Epidermal melanocyte (primary cell): Measurements from ENCODE around the gene VOPP1.
"Not testable (repeated sequence)": the region's sequence is repeated elsewhere in the genome, so short reads cannot be mapped to it uniquely, and the experiment has no call there.

Experiments used
- DNase-seq: peaks from one replicate; pipeline ENCODE4 v3.0.0; 2011; ENCODE audit warnings: low spot score; ENCODE audit not compliant: insufficient read length

Gene VOPP1

DNA sequence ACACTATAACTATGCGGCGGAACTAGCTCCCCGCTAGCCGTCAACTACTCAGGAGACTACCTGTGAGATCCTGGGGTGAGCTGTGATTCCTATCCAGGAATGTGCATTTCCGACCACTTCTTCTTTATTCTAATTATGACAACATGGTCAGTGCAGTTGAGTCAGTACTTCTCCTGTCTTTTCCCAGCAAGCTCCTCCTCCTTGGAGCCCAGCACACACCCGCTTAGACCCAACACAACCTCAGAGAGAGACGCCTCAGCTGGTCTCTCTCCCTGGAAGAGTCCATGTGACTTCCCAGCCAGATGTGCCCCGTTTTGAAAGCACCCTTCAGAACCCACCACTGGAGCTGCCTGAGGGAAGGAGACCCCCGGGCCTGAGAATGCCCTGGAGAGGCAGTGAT is 100.7 kb downstream of the VOPP1 start:
- not testable (repeated sequence) for DNase-seq

DNA sequence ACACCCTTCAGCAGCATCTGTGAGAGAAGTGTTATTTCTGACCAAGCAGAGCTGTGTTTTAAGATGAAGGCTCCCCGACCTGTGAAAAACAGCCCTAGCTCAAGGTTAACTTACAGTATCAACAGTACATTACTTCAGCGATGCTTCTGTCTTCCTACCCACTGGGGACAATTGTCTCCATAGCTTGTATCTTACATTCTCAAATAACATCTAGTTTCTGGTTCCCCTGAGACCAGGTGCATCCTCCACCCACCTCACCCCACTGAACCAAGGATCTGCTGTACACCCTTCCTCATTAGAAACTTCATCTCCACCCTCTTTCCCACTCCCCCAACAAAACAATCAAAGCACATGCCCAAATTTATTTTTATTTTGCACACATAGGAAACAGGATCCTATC is 102.0 kb downstream of the VOPP1 start:
- DNase-seq = no peak

DNA sequence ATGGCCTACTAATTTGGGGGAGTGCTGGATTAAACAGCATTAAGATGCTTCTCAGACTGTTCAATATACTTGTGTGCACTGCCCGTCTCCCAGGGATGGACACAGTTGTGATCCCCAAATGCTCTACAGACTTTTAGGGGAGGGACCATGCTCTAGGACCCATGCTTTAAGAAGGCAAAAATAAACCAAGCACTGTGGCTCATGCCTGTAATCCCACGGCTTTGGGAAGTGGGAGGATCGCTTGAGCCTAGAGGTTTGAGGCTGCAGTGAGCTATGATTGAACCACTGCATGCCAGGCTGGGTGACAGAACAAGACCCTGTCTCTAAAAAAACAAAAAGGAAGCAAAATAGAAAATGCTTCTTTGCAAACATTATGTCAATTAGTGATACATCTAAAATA is 102.6 kb downstream of the VOPP1 start:
- DNase-seq = no peak

DNA sequence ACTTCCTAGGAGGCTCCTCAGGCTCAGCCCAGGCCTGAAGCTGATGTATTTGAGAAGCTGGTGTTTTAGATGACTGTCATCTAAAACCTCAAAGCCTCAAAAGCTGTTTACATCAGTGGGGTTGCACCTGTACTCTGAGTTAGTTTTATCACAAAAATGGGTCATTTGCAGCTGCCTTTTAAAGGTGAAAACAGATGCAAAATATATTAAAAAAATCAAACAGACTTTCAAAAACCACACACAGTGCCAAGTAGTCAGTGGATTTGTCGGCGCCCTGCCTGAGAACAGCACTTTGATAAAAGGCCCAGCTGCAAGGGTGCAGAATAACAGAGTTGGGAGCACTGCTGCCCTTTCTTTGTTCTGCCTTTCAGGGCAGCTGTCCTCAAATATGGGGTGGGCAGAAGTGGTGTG is 103.0 kb downstream of the VOPP1 start:
- no peak for DNase-seq

DNA sequence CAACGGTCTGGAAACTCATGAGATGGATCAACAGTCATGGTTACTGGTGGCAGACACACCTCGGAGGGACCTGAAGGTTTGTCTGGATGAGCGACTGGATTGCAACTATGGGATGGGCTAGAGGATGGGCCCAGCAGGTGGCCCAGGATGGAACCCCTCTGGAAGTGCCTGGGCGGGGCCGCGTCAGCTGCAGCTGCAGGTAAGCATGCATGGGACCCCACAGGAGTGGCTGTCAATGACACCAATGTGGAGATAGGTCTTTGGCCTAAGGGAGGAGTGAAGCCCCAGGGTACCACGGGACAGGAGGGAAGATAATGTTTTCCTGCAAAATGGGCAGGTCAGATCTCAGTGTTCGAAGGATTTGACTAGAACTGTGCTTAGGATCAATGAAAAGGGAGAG is 103.8 kb downstream of the VOPP1 start:
- no peak for DNase-seq

DNA sequence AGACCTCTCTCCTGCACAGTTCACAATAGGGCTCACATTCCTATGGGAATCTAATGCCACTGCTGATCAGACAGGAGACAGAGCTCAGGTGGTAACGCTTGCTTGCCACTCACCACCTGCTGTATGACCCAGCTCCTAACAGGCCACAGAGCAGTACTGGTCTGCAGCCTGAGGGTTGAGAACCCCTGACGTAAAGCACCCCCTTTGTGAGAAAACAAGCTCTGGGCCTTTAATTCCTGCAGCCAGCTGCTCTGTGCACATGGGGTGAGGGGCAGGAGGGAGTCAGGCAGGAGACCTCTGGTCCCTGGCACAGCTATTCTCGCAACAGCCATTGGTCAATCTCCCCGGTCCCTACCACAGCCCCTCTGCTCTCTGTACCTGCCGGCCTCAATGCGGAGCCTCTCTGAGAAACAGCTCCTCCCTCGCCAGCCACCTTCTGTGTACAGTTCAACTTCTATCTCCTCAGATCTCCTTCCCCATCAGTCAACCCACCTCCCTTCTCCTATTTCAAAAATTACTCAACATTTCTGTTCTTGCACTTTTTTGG is 105.2 kb downstream of the VOPP1 start:
- DNase-seq = no peak

DNA sequence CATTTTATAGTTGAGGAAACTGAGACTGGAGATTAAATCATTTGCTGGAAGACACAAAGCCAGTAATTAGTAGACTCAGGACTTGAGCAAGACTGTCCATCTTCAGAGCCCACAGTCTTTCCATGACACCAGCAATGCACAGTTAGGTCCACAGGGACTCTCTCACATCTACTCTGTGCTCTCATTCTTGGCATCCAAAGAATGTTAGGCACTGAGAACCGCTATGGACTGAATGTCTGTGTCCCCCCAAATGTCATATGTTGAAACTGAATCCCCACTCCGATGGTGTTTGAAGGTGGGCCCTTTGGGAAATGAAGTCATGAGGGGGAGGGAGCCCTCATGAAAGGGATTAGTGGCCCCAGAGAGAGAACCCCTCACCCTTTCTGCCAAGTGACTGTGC is 106.6 kb downstream of the VOPP1 start:
- no peak for DNase-seq

DNA sequence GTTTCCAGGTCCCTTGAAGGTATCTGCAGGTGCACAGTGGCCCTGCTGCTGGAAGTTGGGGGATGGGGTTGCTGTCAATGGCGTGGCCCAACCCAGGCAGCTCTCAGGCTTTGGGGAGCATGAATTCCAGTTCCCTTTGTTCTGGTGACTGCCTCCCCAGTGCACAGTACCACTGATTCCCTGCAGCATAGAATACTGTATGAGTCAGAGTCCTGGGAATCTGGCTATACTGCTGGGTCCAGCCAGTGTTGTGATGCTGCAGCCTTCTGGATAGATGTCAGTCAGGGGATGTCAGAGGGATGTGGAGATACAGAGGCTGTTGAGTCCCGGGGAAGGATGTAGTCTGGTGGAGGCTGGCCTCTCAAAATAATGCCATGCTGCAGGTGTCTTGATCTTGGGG is 107.9 kb downstream of the VOPP1 start:
- DNase-seq = no peak

DNA sequence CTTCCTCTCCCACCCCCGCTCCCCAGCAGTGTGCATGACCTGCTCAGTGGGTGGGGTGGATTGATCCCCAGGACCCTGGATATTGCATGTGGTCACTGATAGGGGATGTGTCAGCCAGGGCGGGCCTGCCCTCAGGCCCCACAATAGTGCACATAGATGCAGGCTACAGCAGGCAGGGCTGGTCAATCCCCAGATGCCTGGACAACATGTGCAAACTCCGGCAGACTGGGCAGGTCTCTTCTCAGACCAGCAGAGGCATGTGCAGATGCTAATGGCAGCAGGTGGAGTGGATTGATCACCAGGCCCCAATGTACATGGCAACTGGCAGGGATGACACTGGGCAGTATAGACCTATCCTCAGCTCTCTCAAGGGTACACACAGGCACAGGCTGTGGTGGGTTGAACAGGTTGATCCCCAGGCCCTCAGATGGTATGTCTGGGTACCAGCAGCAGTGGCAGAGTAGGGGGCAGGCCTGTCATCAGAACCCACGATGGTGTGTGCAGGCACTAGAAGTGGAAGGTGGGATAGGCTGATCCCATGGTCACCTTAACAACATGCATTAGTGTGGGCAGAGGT is 108.5 kb downstream of the VOPP1 start:
- DNase-seq = no peak

DNA sequence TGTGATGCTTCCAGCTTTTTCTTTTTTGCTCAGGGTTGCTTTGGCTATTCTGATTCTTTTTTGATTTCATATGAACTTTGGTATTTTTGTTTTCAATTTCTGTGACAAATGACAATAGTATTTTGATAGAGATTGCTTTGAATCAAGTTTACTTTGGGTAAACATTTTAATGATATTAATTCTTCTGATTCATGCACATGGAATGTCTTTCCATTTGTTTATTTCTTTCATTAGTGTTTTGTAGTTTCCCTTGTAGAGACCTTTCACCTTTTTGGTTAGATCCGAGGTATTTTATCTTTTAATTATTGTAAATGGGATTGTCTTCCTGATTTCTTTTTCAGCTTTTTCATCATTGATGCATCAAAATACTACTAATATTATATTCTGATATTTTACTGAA is 114.0 kb downstream of the VOPP1 start:
- no peak for DNase-seq

DNA sequence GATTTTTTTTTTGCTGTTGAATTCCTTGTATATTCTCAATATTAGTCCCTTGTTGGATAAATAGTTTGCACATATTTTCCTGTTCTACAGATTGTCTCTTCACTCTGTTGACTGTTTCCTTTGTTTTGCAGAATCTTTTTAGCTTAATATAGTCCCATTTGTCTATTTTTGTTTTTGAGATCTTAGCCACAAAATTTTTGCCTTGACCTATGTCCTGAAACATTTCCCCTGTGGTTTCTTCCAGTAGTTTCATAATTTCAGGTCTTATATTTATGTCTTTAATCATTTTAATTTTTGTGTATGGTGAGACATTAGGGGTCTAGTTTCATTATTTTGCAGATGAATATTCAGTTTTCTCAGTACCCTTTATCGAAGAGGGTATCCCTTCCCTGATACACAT is 114.5 kb downstream of the VOPP1 start:
- DNase-seq = no peak

DNA sequence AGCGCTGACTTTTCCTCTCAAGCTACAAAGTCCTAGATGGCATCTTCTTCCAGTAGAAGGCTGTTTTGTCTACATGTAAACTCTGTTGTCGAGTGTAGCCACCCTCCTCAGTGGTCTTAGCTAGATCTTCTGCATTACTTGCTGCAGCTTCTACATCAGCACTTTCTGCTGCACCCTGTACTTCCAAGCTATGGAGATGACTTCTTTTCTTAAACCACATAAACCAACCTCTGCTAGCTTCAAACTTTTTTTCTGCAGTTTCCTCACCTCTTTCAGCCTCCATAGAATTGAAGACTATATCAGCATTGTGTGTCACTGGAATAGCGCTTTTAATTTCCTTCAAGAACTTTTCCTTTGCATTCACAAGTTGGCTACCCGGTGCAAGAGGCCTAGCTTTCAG is 119.3 kb downstream of the VOPP1 start:
- no peak for DNase-seq

DNA sequence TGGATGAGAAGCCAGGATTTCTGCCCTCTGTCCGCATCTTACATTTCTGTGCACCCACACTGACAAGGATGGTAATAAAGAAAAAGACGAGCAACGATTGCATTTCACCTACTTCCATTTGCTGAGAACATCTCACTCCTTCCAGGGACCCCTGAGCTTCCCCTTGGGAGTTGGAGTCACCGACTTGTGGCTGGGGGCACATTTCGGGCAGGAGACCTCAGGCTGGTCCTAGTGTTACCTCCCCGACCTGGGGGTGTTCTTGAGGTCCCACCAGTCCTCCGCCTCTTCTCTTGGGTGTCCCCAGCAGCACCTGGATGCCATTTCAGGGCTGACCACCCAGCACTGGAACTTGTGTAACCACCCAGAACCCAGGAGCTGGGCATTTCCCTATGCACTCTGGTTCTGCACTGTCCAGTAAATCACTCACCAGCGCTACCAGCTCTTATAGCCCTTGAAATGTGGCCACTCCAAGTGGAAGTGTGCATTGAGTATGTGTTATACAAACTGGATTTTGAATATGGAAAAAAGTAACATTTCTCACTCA is 122.2 kb downstream of the VOPP1 start:
- no peak for DNase-seq

DNA sequence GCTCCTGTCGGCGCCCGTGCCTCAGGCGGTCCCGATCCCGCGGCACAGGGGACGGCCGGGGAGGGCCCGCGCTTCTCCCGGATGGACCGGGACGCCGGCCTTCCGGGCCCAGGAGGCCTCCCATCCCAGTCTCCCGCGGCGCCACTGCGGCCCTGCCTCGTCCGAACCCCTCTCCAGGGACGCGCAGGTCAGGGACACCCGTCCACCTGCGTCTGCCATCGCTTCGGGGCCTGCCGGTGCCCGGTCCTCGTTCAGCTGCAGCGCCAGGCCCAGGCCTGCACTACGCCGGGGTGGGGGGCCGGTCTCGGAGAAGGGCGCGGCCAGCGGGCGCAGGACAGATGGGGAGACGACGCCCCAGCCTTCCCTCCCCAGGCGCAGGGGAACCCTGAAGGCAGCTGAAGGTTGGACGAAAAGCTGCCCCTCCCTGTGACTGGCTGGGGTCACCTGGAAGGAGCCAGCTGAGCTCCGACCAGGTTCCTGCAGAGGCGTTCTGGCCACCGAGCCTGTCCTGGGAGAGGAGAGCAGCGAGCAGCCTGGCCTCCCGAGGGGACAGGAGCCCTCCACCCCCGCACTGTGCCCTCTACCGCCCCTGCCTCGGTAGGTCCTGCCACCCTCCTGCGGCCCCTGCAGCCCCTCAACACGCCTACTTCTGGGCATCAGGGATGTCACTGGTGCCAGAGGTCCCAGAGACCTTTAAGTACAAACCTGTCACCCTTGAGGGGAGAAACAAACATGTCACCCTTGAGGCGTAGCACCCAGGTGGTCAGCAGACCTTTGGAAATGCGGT is 122.9 kb downstream of the VOPP1 start:
- no peak for DNase-seq

DNA sequence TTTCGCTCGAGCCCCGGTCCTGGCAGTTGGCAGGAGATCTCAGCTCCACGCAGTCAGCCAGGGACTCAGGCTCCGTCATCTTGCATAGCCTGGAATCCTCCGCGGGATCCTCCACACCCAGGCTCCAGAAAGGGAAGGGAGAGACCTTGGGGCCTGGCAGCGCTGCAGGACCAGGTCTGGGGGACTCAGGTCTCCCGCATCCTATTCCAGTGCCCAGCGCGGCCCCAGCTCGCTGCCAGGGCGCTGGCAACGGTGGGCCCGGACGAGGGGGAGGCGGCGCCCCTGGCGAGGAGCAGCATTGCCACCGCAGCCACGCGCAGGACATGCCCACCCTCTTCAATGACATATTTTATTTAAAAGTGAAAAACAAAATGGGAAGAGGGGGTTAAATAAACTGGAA is 123.8 kb downstream of the VOPP1 start:
- no peak for DNase-seq

DNA sequence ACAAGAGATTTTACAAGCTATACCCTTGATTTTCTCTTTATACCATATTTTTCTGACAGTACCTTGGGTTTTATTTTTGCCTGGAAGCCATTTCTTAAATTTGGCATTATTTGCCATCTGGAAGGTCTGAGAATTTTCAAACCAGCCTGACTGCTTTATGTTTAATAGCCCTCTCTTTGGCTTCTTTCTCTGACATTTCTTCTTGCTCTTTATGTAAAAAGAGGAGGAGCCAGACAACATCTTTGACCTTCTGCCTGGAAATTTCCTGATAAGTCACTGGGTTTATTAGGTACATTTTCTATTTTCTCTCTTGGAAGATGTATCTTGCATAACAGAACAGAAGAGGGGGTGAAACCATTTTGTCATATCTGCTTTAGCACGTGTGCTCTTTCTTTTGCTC is 127.5 kb downstream of the VOPP1 start:
- DNase-seq = no peak

DNA sequence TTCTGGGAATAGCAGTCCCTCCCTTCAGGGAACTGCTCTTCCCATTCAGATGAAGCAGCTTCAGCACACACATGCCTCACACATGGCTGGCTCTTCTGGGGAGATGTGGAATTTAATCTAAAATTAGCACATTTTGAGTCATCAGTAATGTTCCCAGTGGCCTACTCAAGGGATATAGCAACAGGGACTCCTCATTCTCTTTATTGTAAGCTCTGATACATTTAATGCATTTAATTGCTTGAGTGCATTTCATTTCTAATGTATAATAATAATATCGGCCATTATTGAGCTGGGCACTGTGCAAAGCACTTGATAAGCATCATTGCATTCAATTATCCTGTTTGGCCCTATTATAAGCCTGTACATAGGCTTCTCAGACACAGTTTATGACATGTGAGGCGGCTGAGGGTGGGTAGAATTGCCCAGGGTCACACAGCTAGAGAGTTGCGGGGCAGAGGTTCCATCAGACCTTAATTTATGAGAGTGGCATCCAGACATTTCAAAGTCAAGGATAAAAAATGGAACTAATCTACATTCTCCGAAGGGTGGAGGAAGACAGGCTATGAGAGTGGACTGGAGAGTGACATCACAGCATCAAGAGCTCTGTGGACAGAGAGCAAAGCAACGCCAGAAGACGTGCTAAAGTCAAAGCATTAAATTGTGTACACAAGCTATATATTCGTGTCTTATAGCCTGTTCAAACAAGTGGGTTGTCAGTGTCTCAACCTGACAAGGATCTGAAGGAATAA is 130.4 kb downstream of the VOPP1 start:
- DNase-seq = peak; percentile 70

DNA sequence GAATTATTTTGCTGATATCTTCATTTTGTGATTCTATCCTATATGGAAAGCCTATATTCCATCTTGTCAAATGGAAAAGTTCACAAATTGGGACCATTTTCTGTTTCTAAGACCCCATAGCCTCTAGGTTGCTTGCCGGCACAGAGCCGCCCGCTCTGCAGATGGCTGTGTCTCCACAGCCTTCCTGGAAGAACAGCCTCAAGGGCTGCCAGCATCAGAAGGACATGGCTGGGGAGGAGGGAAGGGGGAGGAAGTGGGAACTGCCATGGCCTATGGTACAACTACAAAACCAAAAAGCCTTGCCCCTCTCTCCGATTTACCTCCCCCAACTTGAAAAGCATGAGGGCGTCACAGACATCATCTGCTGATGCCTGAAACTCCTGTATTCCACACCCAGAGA is 131.3 kb downstream of the VOPP1 start:
- DNase-seq = no peak

DNA sequence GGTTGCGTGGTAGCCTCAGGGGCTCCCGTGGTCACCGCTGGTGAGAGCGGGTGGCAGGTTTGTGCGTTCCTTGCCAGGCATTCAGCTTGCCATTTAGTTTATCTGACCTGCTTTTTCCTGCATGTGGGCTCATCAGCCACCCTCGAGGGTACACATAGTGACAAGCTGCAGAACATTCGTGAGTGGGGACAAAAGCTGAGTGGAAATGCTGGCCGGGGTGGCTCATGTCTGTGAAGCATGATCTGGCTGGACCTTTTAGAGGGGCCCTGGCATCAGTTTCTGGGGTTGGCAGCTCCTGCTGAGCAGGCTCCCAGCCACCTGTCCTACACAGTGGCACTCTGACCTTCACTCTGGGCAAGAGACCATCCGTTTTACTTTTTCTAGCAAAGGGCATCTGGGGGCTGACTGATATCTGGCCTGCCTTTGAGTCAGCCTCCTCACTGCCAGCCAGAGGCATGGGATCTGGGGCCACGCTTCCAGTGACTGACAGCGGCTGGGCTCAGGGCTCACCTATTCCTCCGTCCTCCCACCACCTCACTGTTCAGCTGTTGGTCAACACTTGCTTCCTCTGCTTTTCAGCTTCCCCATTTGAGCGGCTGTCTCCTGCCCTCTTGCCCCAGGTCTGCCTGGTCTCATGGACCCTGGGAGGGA is 132.1 kb downstream of the VOPP1 start:
- DNase-seq = no peak

DNA sequence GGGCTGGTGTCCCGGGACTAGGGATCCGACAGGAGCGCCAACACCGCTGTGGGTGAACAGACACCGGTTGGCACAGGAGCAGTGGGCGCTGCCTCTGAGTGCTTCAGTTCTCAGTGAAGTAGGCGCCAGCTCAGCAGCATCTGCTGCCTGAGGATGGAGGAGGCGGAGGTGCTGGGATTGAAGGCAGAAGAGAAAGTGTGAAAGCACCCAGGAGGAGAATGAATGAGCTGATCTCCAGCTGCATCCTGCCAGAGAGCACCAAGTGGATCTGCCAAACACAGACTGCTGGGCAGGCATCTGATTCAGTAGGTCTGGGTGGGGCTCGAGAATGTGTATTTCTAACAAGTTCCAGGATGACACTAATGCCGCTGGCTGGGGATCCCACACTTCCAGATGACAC is 132.7 kb downstream of the VOPP1 start:
- no peak for DNase-seq

DNA sequence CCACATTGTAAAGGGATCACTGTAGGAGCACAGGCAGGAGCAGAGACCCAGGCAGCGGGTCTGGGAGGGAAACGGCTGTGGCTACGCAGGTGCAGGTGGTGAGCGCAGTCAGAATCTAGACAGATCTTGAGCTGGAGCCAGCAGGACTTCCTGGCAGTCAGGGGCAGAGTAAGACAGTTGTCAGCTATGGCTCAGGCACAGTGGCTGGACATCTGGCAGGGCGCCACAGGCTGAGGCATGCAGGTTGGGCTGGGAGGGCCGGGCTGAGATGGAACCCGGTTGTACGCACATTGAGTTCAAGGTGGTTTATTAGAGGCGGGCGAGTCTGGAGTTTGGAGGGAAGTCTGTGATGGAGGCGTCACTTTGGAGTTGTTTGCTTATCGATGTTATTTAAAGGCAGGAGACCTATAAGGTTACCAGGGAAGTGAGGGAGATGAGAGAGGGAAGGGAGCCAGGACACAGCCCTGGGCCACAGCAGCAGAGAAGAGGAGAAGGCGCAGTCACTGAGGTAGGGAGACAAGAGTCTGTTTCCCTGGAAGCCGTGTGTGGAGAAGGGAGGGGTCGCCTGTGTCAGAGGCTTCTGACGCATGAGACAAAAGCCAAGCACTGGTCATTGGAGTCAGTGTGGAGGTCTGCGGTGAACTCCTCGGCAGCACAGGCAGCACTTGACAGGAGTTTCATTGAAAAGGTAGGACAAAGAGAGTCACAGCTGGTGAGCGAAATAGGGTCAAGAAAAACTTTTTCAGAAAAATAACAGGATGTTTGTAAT is 133.4 kb downstream of the VOPP1 start:
- DNase-seq = no peak
